GM12878 (cell line): ENCODE measurements around the gene NPAS1. TPM values are rescaled to one million over a fixed set of nuclear protein-coding genes. Genes with fewer than 3 reads are reported as not detected.

Experiments used
- ATAC-seq: fragments of 200-7000 bp; cut with Tn5 transposase; 3 replicates; pipeline ENCODE4 v1.9.1; 2020; ENCODE audit warnings: mild to moderate bottlenecking, moderate library complexity
- BruUV-seq: library from RNA; stranded (reverse); fragments of 400-500 nt; replicated peaks from 2 replicates; lab custom pipeline; 2021; lab: Mats Ljungman, UMichigan
- CTCF ChIA-PET: fragments of 300-600 bp; sonication (Branson Sonifier 250); formaldehyde crosslinking; extraction: SDS; loops from one replicate; lab custom pipeline; 2021; ENCODE audit warnings: inconsistent platforms; lab: Yijun Ruan, JAX
- POLR2A ChIA-PET: fragments of 350-600 bp; formaldehyde crosslinking; extraction: SDS; loops from one replicate; lab custom pipeline; 2021; ENCODE audit warnings: inconsistent platforms; lab: Charles Lee
- RAD21 ChIA-PET: fragments of 300-600 bp; sonication (Branson Sonifier 250); formaldehyde crosslinking; loops from one replicate; lab custom pipeline; 2023; ENCODE audit warnings: antibody characterized with exemption; ENCODE audit not compliant: unreplicated experiment; lab: Charles Lee
- SMC1A ChIA-PET: fragments of 300-600 bp; sonication (Branson Sonifier 250); formaldehyde crosslinking; loops from one replicate; lab custom pipeline; 2023; ENCODE audit not compliant: unreplicated experiment, uncharacterized antibody; lab: Charles Lee
- DNase-seq: peaks from one replicate; pipeline ENCODE4 v3.0.0-alpha.2; 2011; ENCODE audit warnings: low read depth, low spot score
- FAIRE-seq: peaks from 3 replicates; lab custom pipeline; 2011; peaks lifted over from hg19 to GRCh38; lab: Jason Lieb, UNC
- H2AFZ ChIP-seq: 2 replicates; pipeline ENCODE4 v1.6.0; 2011; ENCODE audit warnings: low read depth, low read length, control low read depth; ENCODE audit not compliant: control insufficient read depth
- H3K27ac ChIP-seq: 2 replicates; pipeline ENCODE4 v1.5.1; 2011; ENCODE audit warnings: control low read depth; ENCODE audit not compliant: control insufficient read depth, insufficient read depth
- H3K27me3 ChIP-seq, 2 experiments: replicated peaks in 1 of 2; 2 replicates each; pipeline versions ENCODE4 v1.6.0 to v1.6.1; 2011; ENCODE audit warnings: low read length in 1 of 2; ENCODE audit not compliant: control insufficient read depth in 2 of 2, insufficient read depth in 2 of 2
- H3K36me3 ChIP-seq, 2 experiments: 2 replicates each; pipeline ENCODE4 v1.5.1; 2011; ENCODE audit warnings: low read length in 1 of 2; ENCODE audit not compliant: control insufficient read depth in 2 of 2, insufficient read depth in 2 of 2
- H3K4me1 ChIP-seq: 2 replicates; pipeline ENCODE4 v1.6.1; 2011; ENCODE audit warnings: mild to moderate bottlenecking, low read length, moderate library complexity, mixed read lengths; ENCODE audit not compliant: control insufficient read depth, insufficient read depth
- H3K4me2 ChIP-seq: 2 replicates; pipeline ENCODE4 v1.6.0; 2011; ENCODE audit warnings: control low read depth; ENCODE audit not compliant: control insufficient read depth, insufficient read depth
- H3K4me3 ChIP-seq: fragments of 200-600 bp; sonication (generic); 2 replicates; pipeline ENCODE4 v1.5.1; 2016
- H3K79me2 ChIP-seq: 2 replicates; pipeline ENCODE4 v1.6.0; 2011; ENCODE audit warnings: low read length; ENCODE audit not compliant: control insufficient read depth, insufficient read depth
- H3K9ac ChIP-seq: 2 replicates; pipeline ENCODE4 v1.8.0; 2011; ENCODE audit warnings: low read length, control low read depth, mixed read lengths; ENCODE audit not compliant: control insufficient read depth, insufficient read depth
- H3K9me3 ChIP-seq: replicated peaks from 3 replicates; pipeline ENCODE4 v1.5.1; 2011; ENCODE audit warnings: mild to moderate bottlenecking, low read length; ENCODE audit not compliant: control insufficient read depth, insufficient read depth
- H4K20me1 ChIP-seq: 2 replicates; pipeline ENCODE4 v1.6.0; 2011; ENCODE audit not compliant: control insufficient read depth, insufficient read depth
- BACH1 ChIP-seq: fragments of 450-650 bp; IDR thresholded peaks from 2 replicates; pipeline ENCODE4 v1.6.1; 2017; ENCODE audit warnings: mild to moderate bottlenecking, borderline replicate concordance
- EP300 ChIP-seq, 2 experiments: fragments of 150-350 bp in 1 of 2; IDR thresholded peaks; 2 replicates each; pipeline ENCODE4 v1.6.1; 2011 to 2012; ENCODE audit warnings: low read depth in 2 of 2, low read length in 2 of 2, borderline replicate concordance in 1 of 2, improper control_type of control experiment in 1 of 2, inconsistent platforms in 1 of 2; ENCODE audit not compliant: control insufficient read depth in 1 of 2
- ESRRA ChIP-seq: IDR thresholded peaks from 2 replicates; pipeline ENCODE4 v1.6.1; 2012; ENCODE audit warnings: mild to moderate bottlenecking, low read length, improper control_type of control experiment
- FOXK2 ChIP-seq: fragments of 450-650 bp; IDR thresholded peaks from 2 replicates; pipeline ENCODE4 v1.6.1; 2017; ENCODE audit warnings: mild to moderate bottlenecking, moderate library complexity
- GATAD2B ChIP-seq: fragments of 450-650 bp; conservative IDR thresholded peaks from 2 replicates; pipeline ENCODE4 v1.6.1; 2017; ENCODE audit warnings: low read depth, mild to moderate bottlenecking, moderate library complexity
- HCFC1 ChIP-seq: fragments of 150-350 bp; IDR thresholded peaks from 2 replicates; pipeline ENCODE4 v1.6.1; 2014; ENCODE audit warnings: low read length
- POLR2AphosphoS5 ChIP-seq: IDR thresholded peaks from 2 replicates; pipeline ENCODE4 v1.6.1; 2011; ENCODE audit warnings: mild to moderate bottlenecking, low read length, inconsistent platforms
- RCOR1 ChIP-seq: conservative IDR thresholded peaks from 2 replicates; pipeline ENCODE4 v1.6.1; 2012; ENCODE audit warnings: low read depth, low read length, improper control_type of control experiment
- RFX5 ChIP-seq: IDR thresholded peaks from 2 replicates; pipeline ENCODE4 v1.6.1; 2011; ENCODE audit warnings: low read depth, low read length, improper control_type of control experiment
- TCF12 ChIP-seq: IDR thresholded peaks from 2 replicates; pipeline ENCODE4 v1.6.1; 2011; ENCODE audit warnings: low read depth, mild to moderate bottlenecking, low read length
- USF1 ChIP-seq: IDR thresholded peaks from 2 replicates; pipeline ENCODE4 v1.6.1; 2011; ENCODE audit warnings: borderline replicate concordance, low read depth, mild to moderate bottlenecking, moderate library complexity, mixed read lengths, low read length; ENCODE audit not compliant: insufficient read depth; ENCODE audit errors: extremely low read length
- ZBTB33 ChIP-seq: fragments of 450-650 bp; IDR thresholded peaks from 2 replicates; pipeline ENCODE4 v1.6.1; 2017; ENCODE audit warnings: mild to moderate bottlenecking
- WGBS: methylation state at CpG from one replicate; pipeline ENCODE4 v1.1.6; 2016; ENCODE audit warnings: low lambda C conversion rate; ENCODE audit not compliant: insufficient replicate concordance, insufficient coverage; ENCODE audit errors: missing lambda C conversion rate; 5-methylcytosine and 5-hydroxymethylcytosine counted together
- in situ Hi-C: fragments of 300-500 bp; cut with MboI; formaldehyde crosslinking; loops from 9 replicates; pipeline ENCODE4 v1.14.3; 2018; ENCODE audit warnings: mixed read lengths
- intact Hi-C: fragments of 100-400 bp; cut with micrococcal nuclease; formaldehyde crosslinking; loops from one replicate; pipeline ENCODE4 v1.14.2; 2022; ENCODE audit not compliant: unreplicated experiment
- polyA plus RNA-seq, 11 experiments: library from polyadenylated mRNA; depleted of rRNA in 4 of 11; unstranded in 6 of 11; stranded (reverse) in 5 of 11; fragments of >200 nt; fragmentation: Nextera tagmentation in 4 of 11; fragmentation: Illumina TruSeq in 1 of 11; extraction: Ambion mirVana in 4 of 11; extraction: Trizol in 1 of 11; gene quantifications; 1 replicate in 1 of 11; 2 replicates in 10 of 11; pipeline versions ENCODE4 v1.2.1 to v1.2.3, GENCODE V29; 2011 to 2016; ENCODE audit warnings: inconsistent platforms in 2 of 11, missing spikeins in 2 of 11, low read depth in 1 of 11
- total RNA-seq, 4 experiments: library from RNA; depleted of rRNA in 3 of 4; stranded (reverse); fragments of >200 nt in 3 of 4; fragmentation: Illumina TruSeq in 1 of 4; extraction: Trizol in 1 of 4; gene quantifications; 2 replicates each; pipeline versions ENCODE4 v1.2.1 to v1.2.3, GENCODE V29; 2013 to 2021
- TF ChIP-seq, protein P1 (sequence below): fragments of 450-650 bp; formaldehyde crosslinking; IDR thresholded peaks from 2 replicates; pipeline ENCODE4 v1.4.0; 2020; ENCODE audit warnings: mild to moderate bottlenecking, moderate library complexity
- TF ChIP-seq, protein P2 (sequence below): fragments of 450-650 bp; IDR thresholded peaks from 2 replicates; pipeline ENCODE4 v1.6.1; 2017; ENCODE audit warnings: low read depth, mild to moderate bottlenecking, moderate library complexity

NPAS1 gene
- total and polyA plus RNA-seq, 10 of the 15 experiments (the other 5 are each of a cell fraction or from before 2014, with no cell fraction given): 0.14 to 0.72 (median 0.28) TPM; not detected in 3

GRCh38 chr19:46984077-46985010 is 35.3 kb upstream of the NPAS1 start:
- Histone ChIP-seq H3K27me3 (no peaks in the 10 kb centered on the region), H3K27ac (no peak overlapping the region), H3K9me3 (no peaks in the 10 kb centered on the region), H3K4me3 (no peak overlapping the region), H3K4me1 (peaks cover 3% of the 10 kb centered on the region; the same call in 1 of the 2 replicates), H2AFZ (no peak overlapping the region), H3K79me2 (no peaks in the 10 kb centered on the region), H4K20me1 (no peaks in the 10 kb centered on the region), H3K36me3 (peaks cover 5 to 7% of the 10 kb centered on the region in 2 experiments), H3K4me2 (no peak overlapping the region), H3K9ac (no peak overlapping the region)
- ChIA-PET SMC1A (no interaction called here), POLR2A (interaction anchor here (0.5 kb wide), 1 partner anchor 50 kb away, joined by 7 read pairs; no protein-coding TSS in a partner anchor), CTCF (interaction anchor here (0.9 to 1.0 kb wide), 2 partner anchors 22 to 29 kb away, joined by 3 to 5 read pairs; no protein-coding TSS in a partner anchor), RAD21 (interaction anchor here (0.6 kb wide), 1 partner anchor 40 kb away, joined by 3 read pairs; no protein-coding TSS in a partner anchor)
- DNase-seq: no peak
- FAIRE-seq: no peak
- in situ Hi-C loops: no loop called here
- intact Hi-C loops: no loop called here
- 99% methylated on average over 20 of the region's 20 CpGs for WGBS
- no peak for ATAC-seq
- no TSS peak for BruUV-seq
- TF ChIP-seq BACH1: no peak
- no peak for TF ChIP-seq ESRRA
- no peak for TF ChIP-seq RCOR1
- TF ChIP-seq, protein P1, sequence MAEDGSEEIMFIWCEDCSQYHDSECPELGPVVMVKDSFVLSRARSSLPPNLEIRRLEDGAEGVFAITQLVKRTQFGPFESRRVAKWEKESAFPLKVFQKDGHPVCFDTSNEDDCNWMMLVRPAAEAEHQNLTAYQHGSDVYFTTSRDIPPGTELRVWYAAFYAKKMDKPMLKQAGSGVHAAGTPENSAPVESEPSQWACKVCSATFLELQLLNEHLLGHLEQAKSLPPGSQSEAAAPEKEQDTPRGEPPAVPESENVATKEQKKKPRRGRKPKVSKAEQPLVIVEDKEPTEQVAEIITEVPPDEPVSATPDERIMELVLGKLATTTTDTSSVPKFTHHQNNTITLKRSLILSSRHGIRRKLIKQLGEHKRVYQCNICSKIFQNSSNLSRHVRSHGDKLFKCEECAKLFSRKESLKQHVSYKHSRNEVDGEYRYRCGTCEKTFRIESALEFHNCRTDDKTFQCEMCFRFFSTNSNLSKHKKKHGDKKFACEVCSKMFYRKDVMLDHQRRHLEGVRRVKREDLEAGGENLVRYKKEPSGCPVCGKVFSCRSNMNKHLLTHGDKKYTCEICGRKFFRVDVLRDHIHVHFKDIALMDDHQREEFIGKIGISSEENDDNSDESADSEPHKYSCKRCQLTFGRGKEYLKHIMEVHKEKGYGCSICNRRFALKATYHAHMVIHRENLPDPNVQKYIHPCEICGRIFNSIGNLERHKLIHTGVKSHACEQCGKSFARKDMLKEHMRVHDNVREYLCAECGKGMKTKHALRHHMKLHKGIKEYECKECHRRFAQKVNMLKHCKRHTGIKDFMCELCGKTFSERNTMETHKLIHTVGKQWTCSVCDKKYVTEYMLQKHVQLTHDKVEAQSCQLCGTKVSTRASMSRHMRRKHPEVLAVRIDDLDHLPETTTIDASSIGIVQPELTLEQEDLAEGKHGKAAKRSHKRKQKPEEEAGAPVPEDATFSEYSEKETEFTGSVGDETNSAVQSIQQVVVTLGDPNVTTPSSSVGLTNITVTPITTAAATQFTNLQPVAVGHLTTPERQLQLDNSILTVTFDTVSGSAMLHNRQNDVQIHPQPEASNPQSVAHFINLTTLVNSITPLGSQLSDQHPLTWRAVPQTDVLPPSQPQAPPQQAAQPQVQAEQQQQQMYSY (CRISPR knock-in tag): no peak
- no peak for TF ChIP-seq EP300 (IDR thresholded peaks at IDR 0.05; ENCODE audit: borderline replicate concordance in 1 of 2, control insufficient read depth in 1 of 2, low read depth in 2 of 2, low read length in 2 of 2)
- no peak for TF ChIP-seq USF1
- TF ChIP-seq POLR2AphosphoS5: no peak
- TF ChIP-seq, protein P2, sequence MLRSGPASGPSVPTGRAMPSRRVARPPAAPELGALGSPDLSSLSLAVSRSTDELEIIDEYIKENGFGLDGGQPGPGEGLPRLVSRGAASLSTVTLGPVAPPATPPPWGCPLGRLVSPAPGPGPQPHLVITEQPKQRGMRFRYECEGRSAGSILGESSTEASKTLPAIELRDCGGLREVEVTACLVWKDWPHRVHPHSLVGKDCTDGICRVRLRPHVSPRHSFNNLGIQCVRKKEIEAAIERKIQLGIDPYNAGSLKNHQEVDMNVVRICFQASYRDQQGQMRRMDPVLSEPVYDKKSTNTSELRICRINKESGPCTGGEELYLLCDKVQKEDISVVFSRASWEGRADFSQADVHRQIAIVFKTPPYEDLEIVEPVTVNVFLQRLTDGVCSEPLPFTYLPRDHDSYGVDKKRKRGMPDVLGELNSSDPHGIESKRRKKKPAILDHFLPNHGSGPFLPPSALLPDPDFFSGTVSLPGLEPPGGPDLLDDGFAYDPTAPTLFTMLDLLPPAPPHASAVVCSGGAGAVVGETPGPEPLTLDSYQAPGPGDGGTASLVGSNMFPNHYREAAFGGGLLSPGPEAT: no peak
- no peak for TF ChIP-seq RFX5
- TF ChIP-seq FOXK2: no peak
- TF ChIP-seq GATAD2B: no peak
- TF ChIP-seq ZBTB33: no peak
- no peak for TF ChIP-seq HCFC1
- TF ChIP-seq TCF12: no peak
